Stimulated activated CD4-positive, alpha-beta T cell treated with anti-CD3 and anti-CD28 coated beads, Interleukin-12 subunit alpha, Interleukin-12 subunit beta, amount 100 ng/mL, for 4 hours (primary cell): ENCODE measurements around the gene WWC2.

Experiments used
- DNase-seq: peaks from one replicate; pipeline ENCODE4 v3.0.0-alpha.2; 2020

WWC2 gene

GRCh38 chr4:183213996-183214395, 114.9 kb downstream of the WWC2 start:
- no peak for DNase-seq

- DNase-seq, result no peak
Observed at GRCh38 chr4:183214912-183215488, 115.9 kb downstream of the WWC2 start.

GRCh38 chr4:183220236-183220635, 121.2 kb downstream of the WWC2 start:
- DNase-seq, result no peak

GRCh38 chr4:183223053-183223452, 124.0 kb downstream of the WWC2 start:
- no peak for DNase-seq

GRCh38 chr4:183229397-183229796, 130.3 kb downstream of the WWC2 start:
- DNase-seq, result no peak

GRCh38 chr4:183240581-183241321, 141.7 kb downstream of the WWC2 start:
- DNase-seq, result no peak

GRCh38 chr4:183241322-183241640, 142.2 kb downstream of the WWC2 start:
- DNase-seq, result no peak

GRCh38 chr4:183241721-183242151, 142.7 kb downstream of the WWC2 start:
- no peak for DNase-seq

- DNase-seq, result no peak
Observed at GRCh38 chr4:183242291-183242690, 143.2 kb downstream of the WWC2 start.

- DNase-seq, result no peak
Observed at GRCh38 chr4:183244019-183244418, 145.0 kb downstream of the WWC2 start.

- no peak for DNase-seq
Observed at GRCh38 chr4:183244506-183244905, 145.4 kb downstream of the WWC2 start.

GRCh38 chr4:183248201-183248600, 149.1 kb downstream of the WWC2 start:
- no peak for DNase-seq

- peak; percentile 4 for DNase-seq
Observed at GRCh38 chr4:183249854-183250253, 150.8 kb downstream of the WWC2 start.

- DNase-seq, result no peak
Observed at GRCh38 chr4:183250831-183251230, 151.8 kb downstream of the WWC2 start.

- no peak for DNase-seq
Observed at GRCh38 chr4:183252959-183253358, 153.9 kb downstream of the WWC2 start.

GRCh38 chr4:183253451-183253850, 154.4 kb downstream of the WWC2 start:
- no peak for DNase-seq

GRCh38 chr4:183254162-183254561, 155.1 kb downstream of the WWC2 start:
- no peak for DNase-seq

- DNase-seq, result no peak
Observed at GRCh38 chr4:183255487-183255886, 156.4 kb downstream of the WWC2 start.

- no peak for DNase-seq
Observed at GRCh38 chr4:183256343-183256742, 157.3 kb downstream of the WWC2 start.

GRCh38 chr4:183256756-183257385, 157.8 kb downstream of the WWC2 start:
- peak; percentile 32 for DNase-seq

GRCh38 chr4:183257808-183258207, 158.8 kb downstream of the WWC2 start:
- DNase-seq, result no peak

- DNase-seq, result no peak
Observed at GRCh38 chr4:183260491-183261151, 161.6 kb downstream of the WWC2 start.

GRCh38 chr4:183261953-183262775, 163.1 kb downstream of the WWC2 start:
- peak; percentile 67 for DNase-seq
